HepG2 (cell line): ENCODE measurements around the gene IQSEC1. TPM values are rescaled to one million over a fixed set of nuclear protein-coding genes. Genes with fewer than 3 reads are reported as not detected.

Source experiments
- ATAC-seq: fragments of 200-7000 bp; cut with Tn5 transposase; 3 replicates; pipeline ENCODE4 v1.9.1; 2020; ENCODE audit warnings: mild to moderate bottlenecking, moderate library complexity
- BruUV-seq: library from RNA; stranded (reverse); fragments of 400-500 nt; replicated peaks from 2 replicates; lab custom pipeline; 2021; lab: Mats Ljungman, UMichigan
- CTCF ChIA-PET: fragments of 300-600 bp; formaldehyde crosslinking; extraction: SDS; loops from one replicate; lab custom pipeline; 2021; ENCODE audit warnings: low total read pairs, inconsistent platforms, low intra/inter-chr PET ratio; lab: Yijun Ruan, JAX
- POLR2A ChIA-PET: fragments of 350-600 bp; sonication (Branson Sonifier 250); formaldehyde crosslinking; loops from one replicate; lab custom pipeline; 2020; ENCODE audit warnings: antibody characterized with exemption, inconsistent platforms; lab: Yijun Ruan, JAX
- DNase-seq: peaks from one replicate; pipeline ENCODE4 v3.0.0-alpha.2; 2015; ENCODE audit warnings: low spot score
- FAIRE-seq: peaks from 3 replicates; lab custom pipeline; 2011; peaks lifted over from hg19 to GRCh38; lab: Jason Lieb, UNC
- H2AFZ ChIP-seq: one replicate; pipeline ENCODE4 v1.6.1; 2011; ENCODE audit warnings: low read length, inconsistent platforms
- H3K27ac ChIP-seq: fragments of 300-600 bp; 3 replicates; pipeline ENCODE4 v1.8.0; 2011; ENCODE audit warnings: mixed run types, mild to moderate bottlenecking, mixed read lengths, low read length, inconsistent platforms; ENCODE audit not compliant: insufficient read depth; ENCODE audit errors: extremely low read length
- H3K27me3 ChIP-seq, 2 experiments: fragments of 200-600 bp in 1 of 2; 2 replicates in 1 of 2; 3 replicates in 1 of 2; pipeline versions ENCODE4 v1.6.0 to v1.8.0; 2011; ENCODE audit warnings: low read length in 2 of 2, mild to moderate bottlenecking in 2 of 2, moderate library complexity in 2 of 2, inconsistent platforms in 1 of 2; ENCODE audit not compliant: insufficient read depth in 2 of 2, control insufficient read depth in 1 of 2
- H3K36me3 ChIP-seq, 2 experiments: fragments of 200-600 bp in 1 of 2; replicated peaks in 1 of 2; 2 replicates in 1 of 2; 3 replicates in 1 of 2; pipeline versions ENCODE4 v1.5.1 to v1.8.0; 2011; ENCODE audit warnings: low read length in 2 of 2, inconsistent platforms in 1 of 2; ENCODE audit not compliant: insufficient read depth in 2 of 2, control insufficient read depth in 1 of 2
- H3K4me1 ChIP-seq: 2 replicates; pipeline ENCODE4 v1.5.1; 2012; ENCODE audit warnings: low read length, inconsistent platforms; ENCODE audit not compliant: insufficient read depth
- H3K4me2 ChIP-seq: 2 replicates; pipeline ENCODE4 v1.6.0; 2011; ENCODE audit warnings: low read depth, low read length, inconsistent platforms
- H3K4me3 ChIP-seq, 3 experiments: fragments of 200-600 bp in 1 of 3; sonication (generic), shearing (Covaris generic) in 1 of 3; replicated peaks in 1 of 3; 2 replicates each; pipeline ENCODE4 v1.5.1; 2011 to 2016; ENCODE audit warnings: low read length in 3 of 3, inconsistent platforms in 2 of 3, low read depth in 2 of 3, mild to moderate bottlenecking in 2 of 3, control low read depth in 1 of 3, mixed read lengths in 1 of 3; ENCODE audit not compliant: insufficient read depth in 1 of 3
- H3K79me2 ChIP-seq: one replicate; pipeline ENCODE4 v1.6.1; 2011; ENCODE audit warnings: low read length, inconsistent platforms; ENCODE audit not compliant: insufficient read depth
- H3K9ac ChIP-seq: 2 replicates; pipeline ENCODE4 v1.6.0; 2011; ENCODE audit warnings: mild to moderate bottlenecking, low read depth, low read length, inconsistent platforms; ENCODE audit not compliant: insufficient read depth
- H3K9me3 ChIP-seq: 2 replicates; pipeline ENCODE4 v1.5.1; 2012; ENCODE audit warnings: mild to moderate bottlenecking, low read length
- H4K20me1 ChIP-seq: 2 replicates; pipeline ENCODE4 v1.6.0; 2011; ENCODE audit warnings: inconsistent platforms, mild to moderate bottlenecking, low read length, moderate library complexity; ENCODE audit not compliant: insufficient read depth
- AKAP8 ChIP-seq: sonication (generic); formaldehyde crosslinking; IDR thresholded peaks from 2 replicates; pipeline ENCODE4 v1.5.1; 2020; ENCODE audit warnings: mild to moderate bottlenecking, missing genetic modification reagents
- ATM ChIP-seq: fragments of 450-650 bp; IDR thresholded peaks from 2 replicates; pipeline ENCODE4 v1.7.1; 2017; ENCODE audit warnings: mild to moderate bottlenecking, borderline replicate concordance
- GTF3A ChIP-seq: sonication (generic); formaldehyde crosslinking; conservative IDR thresholded peaks from 2 replicates; pipeline ENCODE4 v1.4.0; 2020; ENCODE audit warnings: mild to moderate bottlenecking, missing genetic modification reagents
- KDM2A ChIP-seq: sonication (generic); formaldehyde crosslinking; IDR thresholded peaks from 2 replicates; pipeline ENCODE4 v1.4.0; 2020; ENCODE audit warnings: low read depth, missing genetic modification reagents, borderline replicate concordance
- MYC ChIP-seq: sonication (generic); formaldehyde crosslinking; IDR thresholded peaks from 2 replicates; pipeline ENCODE4 v1.9.0; 2021; ENCODE audit warnings: missing genetic modification reagents, borderline replicate concordance
- PHF5A ChIP-seq: IDR thresholded peaks from one replicate; pipeline ENCODE4 v1.6.1; 2018; ENCODE audit warnings: low read depth, missing genetic modification reagents; ENCODE audit not compliant: unreplicated experiment
- RBFOX2 ChIP-seq: fragments of 200-400 bp; formaldehyde crosslinking; IDR thresholded peaks from 2 replicates; pipeline ENCODE4 v1.6.1; 2017; ENCODE audit warnings: low read depth, mild to moderate bottlenecking, low read length
- RFX5 ChIP-seq: IDR thresholded peaks from 2 replicates; pipeline ENCODE4 v1.6.1; 2011; ENCODE audit warnings: low read depth, low read length, improper control_type of control experiment
- SAFB2 ChIP-seq: sonication (generic); formaldehyde crosslinking; IDR thresholded peaks from 2 replicates; pipeline ENCODE4 v1.5.1; 2020; ENCODE audit warnings: missing genetic modification reagents, low read depth, mild to moderate bottlenecking, borderline replicate concordance
- SP140L ChIP-seq: sonication (generic); formaldehyde crosslinking; IDR thresholded peaks from 2 replicates; pipeline ENCODE4 v1.4.0; 2020; ENCODE audit warnings: missing genetic modification reagents, borderline replicate concordance
- SUZ12 ChIP-seq: fragments of 150-350 bp; IDR thresholded peaks from 2 replicates; pipeline ENCODE4 v1.6.1; 2014; ENCODE audit warnings: low read depth, low read length
- ZNF234 ChIP-seq: sonication (generic); formaldehyde crosslinking; conservative IDR thresholded peaks from 2 replicates; pipeline ENCODE4 v1.5.1; 2020; ENCODE audit warnings: mild to moderate bottlenecking, missing genetic modification reagents
- ZNF335 ChIP-seq: sonication (generic); formaldehyde crosslinking; IDR thresholded peaks from 2 replicates; pipeline ENCODE4 v1.4.0; 2020; ENCODE audit warnings: missing genetic modification reagents
- ZNF562 ChIP-seq: sonication (generic); formaldehyde crosslinking; IDR thresholded peaks from 2 replicates; pipeline ENCODE4 v1.8.0; 2022; ENCODE audit warnings: missing genetic modification reagents, borderline replicate concordance
- ZNF580 ChIP-seq: IDR thresholded peaks from 2 replicates; pipeline ENCODE4 v1.6.1; 2016; ENCODE audit warnings: low read depth, borderline replicate concordance
- ZSCAN31 ChIP-seq: sonication (generic); formaldehyde crosslinking; IDR thresholded peaks from 2 replicates; pipeline ENCODE4 v1.5.0; 2020; ENCODE audit warnings: low read depth, mild to moderate bottlenecking, missing genetic modification reagents
- ZXDC ChIP-seq: sonication (generic); formaldehyde crosslinking; IDR thresholded peaks from 2 replicates; pipeline ENCODE4 v1.5.0; 2020; ENCODE audit warnings: mild to moderate bottlenecking, missing genetic modification reagents
- WGBS: methylation state at CpG from one replicate; pipeline ENCODE4 v1.1.6; 2017; ENCODE audit warnings: low lambda C conversion rate; 5-methylcytosine and 5-hydroxymethylcytosine counted together
- in situ Hi-C: cut with HindIII; loops from 2 replicates; pipeline ENCODE4 v1.10.0; 2017; ENCODE audit warnings: low pct_unique_long_range_greater_than_20kb; ENCODE audit not compliant: extremely low pct_ligation_motif_present
- intact Hi-C: fragments of 100-400 bp; cut with micrococcal nuclease; formaldehyde crosslinking; loops from one replicate; pipeline ENCODE4 v1.10.0; 2022; ENCODE audit not compliant: unreplicated experiment
- polyA plus RNA-seq, 8 experiments: library from polyadenylated mRNA; depleted of rRNA in 3 of 8; stranded (reverse) in 7 of 8; unstranded in 1 of 8; fragments of >200 nt; fragmentation: Illumina TruSeq in 4 of 8; extraction: Trizol in 4 of 8; gene quantifications; 2 replicates each; pipeline versions ENCODE4 v1.2.1 to v1.2.3, GENCODE V29; 2011 to 2016; ENCODE audit warnings: low read depth in 4 of 8, missing spikeins in 1 of 8, mixed read lengths in 1 of 8; ENCODE audit not compliant: insufficient read depth in 1 of 8
- total RNA-seq, 5 experiments: library from RNA; depleted of rRNA; stranded (reverse); fragments of >200 nt; fragmentation: Illumina TruSeq; extraction: Trizol; gene quantifications; 2 replicates each; pipeline ENCODE4 v1.2.3, GENCODE V29; 2016; ENCODE audit warnings: low read depth in 1 of 5
- TF ChIP-seq, protein P1 (sequence below): sonication (generic); formaldehyde crosslinking; IDR thresholded peaks from 2 replicates; pipeline ENCODE4 v1.8.0; 2022; ENCODE audit warnings: missing genetic modification reagents, low read depth, mild to moderate bottlenecking, borderline replicate concordance
- TF ChIP-seq, protein P2 (sequence below): sonication (generic); formaldehyde crosslinking; IDR thresholded peaks from 2 replicates; pipeline ENCODE4 v1.4.0; 2020; ENCODE audit warnings: mild to moderate bottlenecking, missing genetic modification reagents, borderline replicate concordance

The IQSEC1 gene
- total and polyA plus RNA-seq, 2 of the 13 experiments (the other 11 are each of a cell fraction or from before 2014, with no cell fraction given), result 17.4 to 20.2 TPM

- no peak for TF ChIP-seq KDM2A (CRISPR knock-in tag)
- no peak for TF ChIP-seq ZNF234 (CRISPR knock-in tag)
- no peak for TF ChIP-seq ZSCAN31
- no peak for TF ChIP-seq ATM
- TF ChIP-seq AKAP8 (CRISPR knock-in tag), result no peak
- TF ChIP-seq GTF3A (CRISPR knock-in tag), result no peak
Measured at GRCh38 chr3:13111173-13111872, 38.1 kb upstream of the IQSEC1 start (continued).

GRCh38 chr3:13110678-13111116 lies 37.5 kb upstream of the IQSEC1 start:
- H3K27me3 ChIP-seq, result no peaks in the 10 kb centered on the region
- peaks cover 25% of the 10 kb centered on the region; the same call in 1 of the 2 replicates for H4K20me1 ChIP-seq
- DNase-seq, result no peak
- ChIA-PET POLR2A (no interaction called here), CTCF (no interaction called here)
- no peak overlapping the region for H2AFZ ChIP-seq
- peaks cover 39% of the 10 kb centered on the region for H3K4me1 ChIP-seq
- no peaks in the 10 kb centered on the region for H3K9me3 ChIP-seq
- H3K79me2 ChIP-seq, result no peaks in the 10 kb centered on the region
- H3K36me3 ChIP-seq, result no peaks in the 10 kb centered on the region
- intact Hi-C loops (no loop called here), in situ Hi-C loops (no loop called here)
- no peak overlapping the region for H3K27ac ChIP-seq
- BruUV-seq, result no TSS peak
- H3K9ac ChIP-seq, result no peak overlapping the region
- TF ChIP-seq ZNF580 (CRISPR knock-in tag), result no peak
- TF ChIP-seq MYC, result no peak
- TF ChIP-seq, protein P1, sequence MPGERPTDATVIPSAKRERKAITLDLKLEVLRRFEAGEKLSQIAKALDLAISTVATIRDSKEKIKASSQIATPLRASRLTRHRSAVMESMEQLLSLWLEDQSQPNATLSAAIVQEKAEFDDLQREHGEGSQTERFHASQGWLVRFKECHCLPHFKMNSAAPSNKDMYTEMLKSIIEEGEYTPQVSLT (CRISPR knock-in tag), result no peak
- TF ChIP-seq RFX5, result no peak
- no peak for TF ChIP-seq ZNF335
- no peak for TF ChIP-seq SUZ12
- TF ChIP-seq SP140L, result no peak
- no peak for TF ChIP-seq RBFOX2
- TF ChIP-seq, protein P2, sequence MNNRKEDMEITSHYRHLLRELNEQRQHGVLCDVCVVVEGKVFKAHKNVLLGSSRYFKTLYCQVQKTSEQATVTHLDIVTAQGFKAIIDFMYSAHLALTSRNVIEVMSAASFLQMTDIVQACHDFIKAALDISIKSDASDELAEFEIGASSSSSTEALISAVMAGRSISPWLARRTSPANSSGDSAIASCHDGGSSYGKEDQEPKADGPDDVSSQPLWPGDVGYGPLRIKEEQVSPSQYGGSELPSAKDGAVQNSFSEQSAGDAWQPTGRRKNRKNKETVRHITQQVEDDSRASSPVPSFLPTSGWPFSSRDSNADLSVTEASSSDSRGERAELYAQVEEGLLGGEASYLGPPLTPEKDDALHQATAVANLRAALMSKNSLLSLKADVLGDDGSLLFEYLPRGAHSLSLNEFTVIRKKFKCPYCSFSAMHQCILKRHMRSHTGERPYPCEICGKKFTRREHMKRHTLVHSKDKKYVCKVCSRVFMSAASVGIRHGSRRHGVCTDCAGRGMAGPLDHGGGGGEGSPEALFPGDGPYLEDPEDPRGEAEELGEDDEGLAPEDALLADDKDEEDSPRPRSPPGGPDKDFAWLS (CRISPR knock-in tag), result no peak
- no peak for TF ChIP-seq ZNF562 (CRISPR knock-in tag)
- no peak for TF ChIP-seq ZNF234 (CRISPR knock-in tag)
- TF ChIP-seq ZXDC (CRISPR knock-in tag), result no peak
- TF ChIP-seq PHF5A, result no peak
- TF ChIP-seq SAFB2, result no peak
- FAIRE-seq, result no peak
- 92% methylated on average over 7 of the region's 8 CpGs for WGBS
- H3K4me3 ChIP-seq, result no peak overlapping the region
- no peak for ATAC-seq
- H3K4me2 ChIP-seq, result no peak overlapping the region
